Neuronal stem cell (in vitro differentiated cells): ENCODE results near the gene RB1.

Experiments used
- DNase-seq: peaks from one replicate; pipeline ENCODE4 v3.0.0-alpha.2; 2013; ENCODE audit warnings: low spot score
- H2AFZ ChIP-seq: one replicate; pipeline ENCODE4 v1.6.1; 2013; ENCODE audit warnings: mild to moderate bottlenecking, low read length, inconsistent platforms
- H2AK5ac ChIP-seq: 2 replicates; pipeline ENCODE4 v1.6.1; 2013; ENCODE audit warnings: low read depth, mild to moderate bottlenecking, inconsistent platforms, low read length, moderate library complexity, mixed read lengths
- H2BK120ac ChIP-seq: 2 replicates; pipeline ENCODE4 v1.6.1; 2013; ENCODE audit warnings: low read depth, mild to moderate bottlenecking, inconsistent platforms, low read length, moderate library complexity, mixed read lengths
- H2BK12ac ChIP-seq: one replicate; pipeline ENCODE4 v1.6.1; 2013; ENCODE audit warnings: low read length, inconsistent platforms
- H2BK15ac ChIP-seq: 2 replicates; pipeline ENCODE4 v1.6.1; 2013; ENCODE audit warnings: mild to moderate bottlenecking, low read length, inconsistent platforms, mixed read lengths
- H2BK5ac ChIP-seq: one replicate; pipeline ENCODE4 v1.6.1; 2013; ENCODE audit warnings: inconsistent platforms, mild to moderate bottlenecking, low read length, moderate library complexity
- H3K14ac ChIP-seq: one replicate; pipeline ENCODE4 v1.6.1; 2013; ENCODE audit warnings: low read length, inconsistent platforms
- H3K18ac ChIP-seq: 2 replicates; pipeline ENCODE4 v1.6.1; 2013; ENCODE audit warnings: low read length, inconsistent platforms
- H3K23ac ChIP-seq: 2 replicates; pipeline ENCODE4 v1.6.1; 2013; ENCODE audit warnings: low read depth, mild to moderate bottlenecking, mixed read lengths, low read length, inconsistent platforms; ENCODE audit not compliant: poor library complexity
- H3K27ac ChIP-seq: replicated peaks from 3 replicates; pipeline ENCODE4 v1.5.1; 2013; ENCODE audit warnings: low read length, inconsistent platforms
- H3K27me3 ChIP-seq, 3 experiments: 2 replicates each; pipeline ENCODE4 v1.6.1; 2013; ENCODE audit warnings: low read length in 3 of 3, mild to moderate bottlenecking in 2 of 3, inconsistent platforms in 1 of 3, low read depth in 1 of 3, mixed read lengths in 1 of 3, moderate library complexity in 1 of 3; ENCODE audit not compliant: control insufficient read depth in 3 of 3, insufficient read depth in 3 of 3
- H3K36me3 ChIP-seq, 2 donors: replicated peaks in 1 of 2; 2 replicates each; pipeline ENCODE4 v1.6.1; 2013; ENCODE audit warnings: low read length in 2 of 2; ENCODE audit not compliant: control insufficient read depth in 2 of 2, insufficient read depth in 2 of 2
- H3K4ac ChIP-seq: 2 replicates; pipeline ENCODE4 v1.6.1; 2013; ENCODE audit warnings: inconsistent platforms, mild to moderate bottlenecking, low read length, moderate library complexity
- H3K4me1 ChIP-seq, 2 donors: 1 replicate in 1 of 2; 2 replicates in 1 of 2; pipeline ENCODE4 v1.6.1; 2013; ENCODE audit warnings: low read length in 2 of 2, low read depth in 1 of 2; ENCODE audit not compliant: control insufficient read depth in 2 of 2, insufficient read depth in 1 of 2
- H3K4me2 ChIP-seq: one replicate; pipeline ENCODE4 v1.6.1; 2013; ENCODE audit warnings: mild to moderate bottlenecking, low read length, inconsistent platforms; ENCODE audit not compliant: insufficient read depth, poor library complexity, severe bottlenecking
- H3K4me3 ChIP-seq, 2 donors: 2 replicates each; pipeline ENCODE4 v1.5.1; 2013; ENCODE audit warnings: low read length in 2 of 2, mild to moderate bottlenecking in 2 of 2, inconsistent platforms in 1 of 2, moderate library complexity in 1 of 2
- H3K79me1 ChIP-seq: one replicate; pipeline ENCODE4 v1.6.1; 2013; ENCODE audit warnings: low read depth, mild to moderate bottlenecking, inconsistent platforms, low read length, moderate library complexity
- H3K9ac ChIP-seq: one replicate; pipeline ENCODE4 v1.6.1; 2013; ENCODE audit warnings: mild to moderate bottlenecking, low read depth, low read length, inconsistent platforms; ENCODE audit not compliant: poor library complexity
- H3K9me3 ChIP-seq, 2 donors: replicated peaks in 1 of 2; 2 replicates each; pipeline versions ENCODE3 to v1.6.1; 2013; ENCODE audit warnings: low read length in 2 of 2, mild to moderate bottlenecking in 2 of 2, inconsistent platforms in 1 of 2, low read depth in 1 of 2, mixed read lengths in 1 of 2, moderate library complexity in 1 of 2; ENCODE audit not compliant: control insufficient read depth in 2 of 2, insufficient read depth in 1 of 2
- H4K8ac ChIP-seq: one replicate; pipeline ENCODE4 v1.6.1; 2013; ENCODE audit warnings: low read depth, mild to moderate bottlenecking, inconsistent platforms, low read length, moderate library complexity
- H4K91ac ChIP-seq: one replicate; pipeline ENCODE4 v1.6.1; 2013; ENCODE audit warnings: low read length, low read depth, mild to moderate bottlenecking, inconsistent platforms; ENCODE audit not compliant: poor library complexity
- whole genome bisulfite sequencing, 2 donors: extraction: QIAGEN DNeasy Blood & Tissue Kit; methylation state at CpG; one replicate each; pipeline ENCODE4 v1.1.7; 2013; ENCODE audit warnings: missing lambda C conversion rate in 2 of 2, mixed read lengths in 1 of 2; ENCODE audit not compliant: insufficient read length in 2 of 2, insufficient replicate concordance in 1 of 2; ENCODE audit errors: extremely low coverage in 2 of 2; 5-methylcytosine and 5-hydroxymethylcytosine counted together

Gene RB1

DNA sequence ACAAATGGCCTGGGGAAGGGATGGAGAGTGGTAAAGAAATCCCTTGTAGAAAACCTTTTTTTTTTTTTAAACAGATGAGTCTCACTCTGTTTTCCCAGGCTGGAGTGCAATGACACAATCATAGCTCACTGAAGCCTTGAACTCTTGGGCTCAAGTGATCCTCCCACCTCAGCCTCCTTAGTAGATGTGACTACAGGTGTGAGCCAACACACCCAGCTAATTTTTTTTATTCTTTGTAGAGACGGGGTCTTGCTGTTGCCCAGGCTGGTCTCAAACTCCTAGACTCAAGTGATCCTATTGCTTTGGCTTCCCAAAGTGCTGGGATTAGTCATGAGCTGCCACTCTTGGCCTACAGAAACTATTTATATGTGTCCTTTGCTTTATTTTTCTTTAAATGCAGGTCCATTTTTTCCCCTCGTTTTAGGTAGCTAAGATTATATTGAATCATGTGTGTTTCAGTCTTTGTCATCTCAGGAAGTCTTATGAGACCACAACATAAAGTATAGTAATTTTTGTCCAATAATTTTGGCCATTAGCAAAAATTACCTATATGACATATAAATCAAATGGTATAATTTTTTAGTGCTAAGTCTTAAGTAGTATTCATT, 98.9 kb downstream of the RB1 start:
- no peak overlapping the region for H3K18ac ChIP-seq
- H4K91ac ChIP-seq: no peak overlapping the region
- no peaks in the 10 kb centered on the region for H3K79me1 ChIP-seq
- H3K4ac ChIP-seq: no peak overlapping the region
- H3K4me2 ChIP-seq: no peak overlapping the region
- H3K27ac ChIP-seq: no peak overlapping the region
- no peaks in the 10 kb centered on the region for H3K27me3 ChIP-seq
- H3K9ac ChIP-seq: no peak overlapping the region
- H3K4me3 ChIP-seq: no peak overlapping the region
- no peak overlapping the region for H2AK5ac ChIP-seq
- H2AFZ ChIP-seq: no peak overlapping the region
- H2BK12ac ChIP-seq: no peak overlapping the region
- no peak overlapping the region for H3K23ac ChIP-seq
- DNase-seq: no peak
- no peak overlapping the region for H2BK5ac ChIP-seq
- no peak overlapping the region for H2BK120ac ChIP-seq
- H2BK15ac ChIP-seq: no peak overlapping the region
- no peaks in the 10 kb centered on the region for H3K9me3 ChIP-seq
- H3K14ac ChIP-seq: no peak overlapping the region
- no peak overlapping the region for H4K8ac ChIP-seq
- H3K36me3 ChIP-seq: peaks cover 0 to 13% of the 10 kb centered on the region in 2 donors
- WGBS, 2 donors: no CpG with 5 or more reads among the region's 2 CpGs
- no peaks in the 10 kb centered on the region for H3K4me1 ChIP-seq

- Histone ChIP-seq H2BK5ac (no peak overlapping the region), H3K36me3 (peaks cover 0 to 13% of the 10 kb centered on the region in 2 donors), H2BK15ac (no peak overlapping the region), H3K18ac (no peak overlapping the region), H3K27me3 (no peaks in the 10 kb centered on the region), H3K9me3 (no peaks in the 10 kb centered on the region), H3K9ac (no peak overlapping the region), H2BK120ac (no peak overlapping the region), H3K23ac (no peak overlapping the region), H4K8ac (no peak overlapping the region), H3K27ac (no peak overlapping the region), H3K14ac (no peak overlapping the region), H4K91ac (no peak overlapping the region), H2BK12ac (no peak overlapping the region), H3K79me1 (no peaks in the 10 kb centered on the region), H2AFZ (no peak overlapping the region), H3K4me1 (no peaks in the 10 kb centered on the region), H2AK5ac (no peak overlapping the region), H3K4me2 (no peak overlapping the region), H3K4ac (no peak overlapping the region), H3K4me3 (no peak overlapping the region)
- no peak for DNase-seq
- no CpG with 5 or more reads among the region's 2 CpGs for WGBS, 2 donors
Observed at GRCh38 chr13:48403151-48403631, 99.6 kb downstream of the RB1 start.

GRCh38 chr13:48403913-48404312, 100.4 kb downstream of the RB1 start:
- Histone ChIP-seq H2BK12ac (no peak overlapping the region), H4K8ac (no peak overlapping the region), H3K4me1 (no peaks in the 10 kb centered on the region), H3K27ac (no peak overlapping the region), H3K23ac (no peak overlapping the region), H3K79me1 (no peaks in the 10 kb centered on the region), H3K4me3 (no peak overlapping the region), H3K14ac (no peak overlapping the region), H3K36me3 (peaks cover 0 to 13% of the 10 kb centered on the region in 2 donors), H4K91ac (no peak overlapping the region), H3K18ac (no peak overlapping the region), H2AK5ac (no peak overlapping the region), H3K9ac (no peak overlapping the region), H2BK15ac (no peak overlapping the region), H3K27me3 (no peaks in the 10 kb centered on the region), H3K9me3 (no peaks in the 10 kb centered on the region), H3K4ac (no peak overlapping the region), H2BK120ac (no peak overlapping the region), H3K4me2 (no peak overlapping the region), H2BK5ac (no peak overlapping the region), H2AFZ (no peak overlapping the region)
- WGBS, 2 donors: no CpG with 5 or more reads among the region's 8 CpGs
- no peak for DNase-seq

DNA sequence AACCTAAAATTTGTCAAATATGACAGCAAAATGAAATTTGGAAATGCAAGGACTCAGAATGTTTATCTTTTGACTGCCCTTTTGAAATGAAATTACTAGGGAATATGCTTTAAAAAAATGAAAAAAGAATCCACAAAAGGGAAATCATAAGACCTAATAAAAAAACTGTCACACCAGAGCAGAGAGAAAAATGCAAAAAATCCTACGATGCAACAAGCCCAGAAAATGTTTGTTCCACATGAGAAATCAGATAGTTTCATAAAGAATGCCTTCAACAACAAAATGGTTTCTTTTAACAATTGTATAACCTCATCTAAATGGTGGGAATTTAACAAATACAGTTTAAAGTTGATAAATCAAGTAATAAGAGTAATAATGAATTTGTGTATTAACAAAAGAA, 101.4 kb downstream of the RB1 start:
- Histone ChIP-seq H3K27ac (no peak overlapping the region), H3K9me3 (no peaks in the 10 kb centered on the region), H3K79me1 (no peaks in the 10 kb centered on the region), H3K4me3 (no peak overlapping the region), H4K91ac (no peak overlapping the region), H3K18ac (no peak overlapping the region), H3K14ac (no peak overlapping the region), H3K23ac (no peak overlapping the region), H2BK120ac (no peak overlapping the region), H3K36me3 (peaks cover 0 to 13% of the 10 kb centered on the region in 2 donors), H3K9ac (no peak overlapping the region), H3K4me2 (no peak overlapping the region), H3K27me3 (no peaks in the 10 kb centered on the region), H2BK12ac (no peak overlapping the region), H2BK15ac (no peak overlapping the region), H2AFZ (no peak overlapping the region), H3K4me1 (no peaks in the 10 kb centered on the region), H3K4ac (no peak overlapping the region), H4K8ac (no peak overlapping the region), H2AK5ac (no peak overlapping the region), H2BK5ac (no peak overlapping the region)
- no CpG with 5 or more reads among the region's 1 CpG for WGBS, 2 donors
- no peak for DNase-seq
